ENCODE data around the gene TENM3.

The TENM3 gene

GRCh38 chr4:182827166-182827565 lies 584.0 kb downstream of the TENM3 start:
- H3K36me3 Mint-ChIP-seq (ENCODE audit: low read depth): no peaks in the 10 kb centered on the region
- H3K4me1 Mint-ChIP-seq (ENCODE audit: low read depth): peaks cover 18% of the 10 kb centered on the region
- H3K9me3 Mint-ChIP-seq: no peaks in the 10 kb centered on the region
- H3K27ac Mint-ChIP-seq: no peak overlapping the region
- peaks cover 11% of the 10 kb centered on the region for H3K27me3 Mint-ChIP-seq (ENCODE audit: low read depth)
- H3K4me3 Mint-ChIP-seq: no peak overlapping the region
- DNase-seq (ENCODE audit: low spot score): no peak

DNA sequence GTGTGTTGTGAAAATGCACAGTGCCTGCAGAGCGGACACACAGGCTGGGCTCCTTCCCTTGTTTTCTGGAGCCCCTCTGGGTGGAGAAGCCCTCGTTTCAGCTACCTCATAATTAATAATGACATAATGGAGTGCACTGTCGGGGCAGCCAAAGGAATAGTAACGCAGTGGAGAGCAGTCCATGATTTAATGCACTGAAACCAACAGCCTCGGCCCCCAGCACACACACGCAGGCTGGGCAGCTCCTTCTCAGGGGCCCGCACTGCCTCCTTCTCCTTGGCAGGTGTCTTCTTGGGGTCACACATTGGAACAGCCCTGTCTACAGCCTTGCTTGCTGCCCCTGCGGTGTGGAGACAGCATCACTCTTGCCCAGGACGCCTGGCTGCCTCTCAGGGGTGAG lies 584.8 kb downstream of the TENM3 start:
- no peak for DNase-seq (ENCODE audit: low spot score)
- no peak overlapping the region for H3K4me3 Mint-ChIP-seq

DNA sequence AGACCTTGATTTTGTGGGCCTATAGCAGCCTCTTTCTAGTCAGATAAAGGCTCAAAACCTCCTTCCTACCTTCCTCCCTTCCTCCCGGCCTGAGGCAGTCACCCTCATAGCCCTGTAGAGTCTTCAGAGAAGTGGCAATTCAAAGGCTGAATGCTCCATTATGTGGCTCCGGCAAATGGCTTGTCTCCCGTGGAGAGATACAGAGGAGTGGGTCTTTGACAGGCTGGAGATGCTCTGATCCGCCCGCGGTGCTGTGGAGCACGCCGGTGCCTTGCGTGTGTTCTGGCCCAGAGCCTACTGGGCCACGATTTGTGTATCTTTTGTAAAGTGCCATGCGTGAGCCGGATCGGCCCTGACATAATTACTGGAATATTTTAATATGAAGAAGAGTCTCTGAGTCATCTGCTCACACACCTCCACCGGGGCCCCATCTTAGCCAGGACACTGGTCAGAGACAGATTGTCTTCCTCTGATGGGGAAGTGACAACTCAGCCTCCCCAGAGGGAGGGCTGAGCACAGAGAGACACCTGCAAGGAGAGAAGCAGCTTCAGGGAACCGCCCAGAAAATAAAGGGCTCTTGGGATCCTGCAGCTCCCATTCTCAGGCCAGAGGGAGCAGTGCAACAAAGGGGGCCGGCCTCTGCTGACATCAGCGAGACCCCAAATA lies 585.3 kb downstream of the TENM3 start:
- no peak for DNase-seq (ENCODE audit: low spot score)
- no peaks in the 10 kb centered on the region for H3K36me3 Mint-ChIP-seq (ENCODE audit: low read depth)
- no peak overlapping the region for H3K4me3 Mint-ChIP-seq
- peaks cover 18% of the 10 kb centered on the region for H3K4me1 Mint-ChIP-seq (ENCODE audit: low read depth)
- H3K9me3 Mint-ChIP-seq: no peaks in the 10 kb centered on the region
- H3K27ac Mint-ChIP-seq: no peak overlapping the region
- H3K27me3 Mint-ChIP-seq (ENCODE audit: low read depth): peaks cover 15% of the 10 kb centered on the region

More for the DNA sequence above, 584.8 kb downstream of the TENM3 start:
- H3K9me3 Mint-ChIP-seq: no peaks in the 10 kb centered on the region
- H3K27me3 Mint-ChIP-seq (ENCODE audit: low read depth): peaks cover 15% of the 10 kb centered on the region
- H3K36me3 Mint-ChIP-seq (ENCODE audit: low read depth): no peaks in the 10 kb centered on the region
- peaks cover 21% of the 10 kb centered on the region for H3K4me1 Mint-ChIP-seq (ENCODE audit: low read depth)
- H3K27ac Mint-ChIP-seq: no peak overlapping the region

GRCh38 chr4:182829196-182829595 lies 586.0 kb downstream of the TENM3 start:
- Mint-ChIP-seq H3K36me3 (ENCODE audit: low read depth) (no peaks in the 10 kb centered on the region), H3K27me3 (ENCODE audit: low read depth) (peaks cover 15% of the 10 kb centered on the region), H3K4me1 (ENCODE audit: low read depth) (peaks cover 12% of the 10 kb centered on the region), H3K4me3 (no peak overlapping the region), H3K27ac (no peak overlapping the region), H3K9me3 (no peaks in the 10 kb centered on the region)
- no peak for DNase-seq (ENCODE audit: low spot score)

GRCh38 chr4:182831376-182831775 lies 588.2 kb downstream of the TENM3 start:
- peaks cover 9% of the 10 kb centered on the region for H3K4me1 Mint-ChIP-seq (ENCODE audit: low read depth)
- H3K27me3 Mint-ChIP-seq (ENCODE audit: low read depth): peaks cover 18% of the 10 kb centered on the region
- no peaks in the 10 kb centered on the region for H3K36me3 Mint-ChIP-seq (ENCODE audit: low read depth)

DNA sequence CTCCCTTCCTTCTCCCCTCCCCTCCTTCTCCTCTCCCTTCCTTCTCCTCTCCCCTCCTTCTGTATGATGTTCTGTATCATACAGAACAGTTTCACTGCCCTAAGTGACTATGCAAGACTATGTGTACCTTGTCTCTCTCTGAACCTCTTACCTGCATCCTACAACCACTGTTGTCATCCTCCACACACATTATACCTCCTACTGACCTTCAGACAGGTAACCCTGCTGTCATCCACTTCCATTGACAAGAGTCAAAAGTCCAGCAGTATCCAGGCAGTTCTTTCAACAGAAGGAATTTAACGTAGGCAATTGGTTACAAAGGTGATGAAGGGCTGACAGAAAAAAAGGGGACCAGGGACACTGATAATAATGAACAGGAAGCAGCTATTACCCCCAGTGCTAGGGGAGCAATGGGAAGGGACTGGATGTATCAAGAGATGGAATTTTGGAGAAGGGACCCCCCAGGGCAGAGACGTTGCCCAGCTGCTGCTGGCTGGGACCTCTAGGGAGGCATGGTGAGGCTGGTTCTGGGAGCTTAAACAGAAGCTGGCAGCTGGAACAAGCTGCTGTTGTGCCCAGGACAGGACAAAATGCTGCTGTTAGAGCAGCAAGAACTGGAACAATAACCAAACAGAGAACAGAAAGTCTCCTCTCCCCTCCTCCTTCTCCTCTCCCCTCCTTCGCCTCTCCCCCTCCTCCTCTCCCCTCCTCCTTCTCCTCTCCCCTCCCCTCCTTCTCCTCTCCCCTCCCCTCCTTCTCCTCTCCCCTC lies 589.3 kb downstream of the TENM3 start:
- no peaks in the 10 kb centered on the region for H3K36me3 Mint-ChIP-seq (ENCODE audit: low read depth)
- peaks cover 2% of the 10 kb centered on the region for H3K4me1 Mint-ChIP-seq (ENCODE audit: low read depth)
- DNase-seq (ENCODE audit: low spot score): no peak
- peaks cover 18% of the 10 kb centered on the region for H3K27me3 Mint-ChIP-seq (ENCODE audit: low read depth)
- H3K9me3 Mint-ChIP-seq: no peaks in the 10 kb centered on the region
- H3K27ac Mint-ChIP-seq: peak overlapping the region; percentile 10
- no peak overlapping the region for H3K4me3 Mint-ChIP-seq

More at GRCh38 chr4:182831376-182831775, 588.2 kb downstream of the TENM3 start:
- H3K9me3 Mint-ChIP-seq: no peaks in the 10 kb centered on the region
- no peak overlapping the region for H3K4me3 Mint-ChIP-seq
- no peak for DNase-seq (ENCODE audit: low spot score)
- no peak overlapping the region for H3K27ac Mint-ChIP-seq

DNA sequence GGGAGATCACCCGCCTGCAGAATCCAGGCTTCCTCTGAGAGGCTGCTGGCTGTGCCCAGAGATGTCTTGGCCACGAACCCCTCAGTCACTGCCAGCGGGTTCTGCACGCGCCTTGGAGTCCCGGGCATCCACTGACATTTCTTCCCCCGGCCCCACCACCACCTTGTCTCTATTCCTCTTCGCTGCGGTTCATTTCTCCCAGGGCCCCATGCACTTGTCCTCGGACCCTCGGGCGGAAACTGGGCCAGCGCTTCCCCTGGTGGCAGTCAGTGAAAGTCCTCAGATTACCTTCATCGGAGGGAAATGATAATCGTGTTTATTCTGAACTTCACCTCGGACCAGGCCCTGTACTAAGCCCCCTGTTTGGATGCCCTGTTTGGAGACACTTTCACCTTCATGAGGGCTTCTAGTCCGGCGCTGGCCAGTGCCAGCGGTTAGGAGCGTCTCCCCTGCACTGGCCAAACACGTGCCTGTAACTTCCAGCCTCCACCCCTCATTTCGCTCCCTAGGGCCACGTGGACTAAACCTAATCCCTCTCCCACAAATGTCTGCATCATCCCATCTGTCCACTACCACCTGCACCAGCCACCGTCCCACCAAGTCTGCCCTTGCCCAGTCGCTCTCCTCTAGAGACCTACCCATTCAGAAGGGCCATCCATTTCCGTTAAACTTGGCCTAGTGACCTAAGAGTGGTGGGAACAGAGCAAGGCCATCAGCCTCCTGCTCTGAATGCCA lies 592.0 kb downstream of the TENM3 start:
- H3K27ac Mint-ChIP-seq: no peak overlapping the region
- H3K4me3 Mint-ChIP-seq: no peak overlapping the region
- no peaks in the 10 kb centered on the region for H3K9me3 Mint-ChIP-seq
- H3K4me1 Mint-ChIP-seq (ENCODE audit: low read depth): peaks cover 2% of the 10 kb centered on the region
- H3K36me3 Mint-ChIP-seq (ENCODE audit: low read depth): no peaks in the 10 kb centered on the region
- DNase-seq (ENCODE audit: low spot score): no peak
- peaks cover 16% of the 10 kb centered on the region for H3K27me3 Mint-ChIP-seq (ENCODE audit: low read depth)

DNA sequence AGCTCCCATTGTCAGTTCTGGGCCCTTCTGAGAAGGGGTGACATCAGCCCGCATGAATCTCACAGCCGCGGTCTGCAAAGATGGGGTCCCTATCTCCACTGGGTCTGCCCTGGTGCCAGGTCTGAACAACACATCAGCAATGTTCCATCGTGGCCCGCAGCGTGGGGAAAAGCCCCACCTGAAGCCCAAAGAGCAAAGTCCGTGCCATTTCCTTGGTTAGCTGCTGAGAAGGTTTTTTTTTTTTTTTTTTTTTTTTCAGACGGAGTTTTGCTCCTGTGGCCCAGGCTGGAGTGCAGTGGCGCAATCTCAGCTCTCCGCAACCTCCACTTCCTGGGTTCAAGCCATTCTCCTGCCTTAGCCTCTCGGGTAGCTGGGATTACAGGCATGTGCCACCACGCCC lies 594.6 kb downstream of the TENM3 start:
- no peak for DNase-seq (ENCODE audit: low spot score)
- Mint-ChIP-seq H3K9me3 (no peaks in the 10 kb centered on the region), H3K27ac (no peak overlapping the region), H3K27me3 (ENCODE audit: low read depth) (peaks cover 3% of the 10 kb centered on the region), H3K4me3 (no peak overlapping the region), H3K4me1 (ENCODE audit: low read depth) (no peaks in the 10 kb centered on the region), H3K36me3 (ENCODE audit: low read depth) (no peaks in the 10 kb centered on the region)

- no peaks in the 10 kb centered on the region for H3K4me1 Mint-ChIP-seq (ENCODE audit: low read depth)
- no peak for DNase-seq (ENCODE audit: low spot score)
- no peaks in the 10 kb centered on the region for H3K36me3 Mint-ChIP-seq (ENCODE audit: low read depth)
- H3K27me3 Mint-ChIP-seq (ENCODE audit: low read depth): peaks cover 3% of the 10 kb centered on the region
- no peak overlapping the region for H3K27ac Mint-ChIP-seq
- no peak overlapping the region for H3K4me3 Mint-ChIP-seq
- no peaks in the 10 kb centered on the region for H3K9me3 Mint-ChIP-seq
Observed at GRCh38 chr4:182838535-182838934, 595.3 kb downstream of the TENM3 start.

- no peak for DNase-seq (ENCODE audit: low spot score)
- no peaks in the 10 kb centered on the region for H3K4me1 Mint-ChIP-seq (ENCODE audit: low read depth)
- H3K9me3 Mint-ChIP-seq: no peaks in the 10 kb centered on the region
- H3K27me3 Mint-ChIP-seq (ENCODE audit: low read depth): peaks cover 3% of the 10 kb centered on the region
- H3K36me3 Mint-ChIP-seq (ENCODE audit: low read depth): no peaks in the 10 kb centered on the region
- H3K27ac Mint-ChIP-seq: no peak overlapping the region
- H3K4me3 Mint-ChIP-seq: no peak overlapping the region
Observed at GRCh38 chr4:182839256-182839655, 596.1 kb downstream of the TENM3 start.

DNA sequence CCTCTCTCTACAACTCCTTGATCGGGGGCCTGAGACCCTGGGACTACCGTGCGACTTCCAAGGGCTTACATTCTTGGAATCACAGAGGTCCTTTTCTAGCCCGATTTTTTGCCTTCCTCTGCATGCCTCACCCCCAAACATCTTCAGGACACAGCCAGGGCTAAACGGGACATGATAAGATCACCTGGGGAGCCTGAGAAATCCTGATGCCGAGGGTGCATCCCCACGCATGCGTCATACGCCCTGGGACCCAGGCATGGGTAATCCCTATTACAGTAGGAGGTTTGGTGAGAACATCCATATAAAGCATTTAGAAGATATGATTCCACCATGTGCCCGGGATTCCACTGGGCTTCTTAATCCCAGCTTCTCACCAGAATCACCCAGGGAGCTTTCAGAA lies 596.9 kb downstream of the TENM3 start:
- Mint-ChIP-seq H3K9me3 (no peaks in the 10 kb centered on the region), H3K27ac (no peak overlapping the region), H3K4me3 (no peak overlapping the region), H3K27me3 (ENCODE audit: low read depth) (peaks cover 3% of the 10 kb centered on the region), H3K4me1 (ENCODE audit: low read depth) (no peaks in the 10 kb centered on the region), H3K36me3 (ENCODE audit: low read depth) (no peaks in the 10 kb centered on the region)
- no peak for DNase-seq (ENCODE audit: low spot score)

DNA sequence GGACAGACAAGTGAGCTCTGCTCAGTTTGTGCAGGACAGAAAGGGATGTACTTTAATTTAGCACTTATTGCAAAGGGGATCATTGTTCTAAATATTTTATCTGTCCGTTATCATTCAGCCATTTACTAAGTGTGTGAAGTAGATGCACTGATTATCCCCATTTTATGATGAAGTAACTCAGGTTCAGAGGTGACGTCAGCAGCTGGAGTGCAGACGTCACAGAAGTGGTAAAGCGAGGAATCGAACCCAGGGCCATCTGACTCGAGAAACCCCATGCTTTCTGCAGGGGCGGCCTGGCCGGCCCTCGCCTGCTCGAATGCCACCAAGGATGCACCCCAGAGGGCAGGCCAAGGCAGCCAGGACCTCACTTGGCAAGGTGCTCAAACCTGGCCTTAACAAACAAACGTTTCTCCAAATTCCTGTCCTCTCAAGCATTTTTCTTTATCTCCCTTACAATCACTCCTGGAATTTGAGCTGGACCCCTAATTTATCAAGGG lies 599.0 kb downstream of the TENM3 start:
- Mint-ChIP-seq H3K27ac (no peak overlapping the region), H3K27me3 (ENCODE audit: low read depth) (no peaks in the 10 kb centered on the region), H3K4me3 (no peak overlapping the region), H3K36me3 (ENCODE audit: low read depth) (no peaks in the 10 kb centered on the region), H3K4me1 (ENCODE audit: low read depth) (no peaks in the 10 kb centered on the region), H3K9me3 (no peaks in the 10 kb centered on the region)
- DNase-seq (ENCODE audit: low spot score): no peak

DNA sequence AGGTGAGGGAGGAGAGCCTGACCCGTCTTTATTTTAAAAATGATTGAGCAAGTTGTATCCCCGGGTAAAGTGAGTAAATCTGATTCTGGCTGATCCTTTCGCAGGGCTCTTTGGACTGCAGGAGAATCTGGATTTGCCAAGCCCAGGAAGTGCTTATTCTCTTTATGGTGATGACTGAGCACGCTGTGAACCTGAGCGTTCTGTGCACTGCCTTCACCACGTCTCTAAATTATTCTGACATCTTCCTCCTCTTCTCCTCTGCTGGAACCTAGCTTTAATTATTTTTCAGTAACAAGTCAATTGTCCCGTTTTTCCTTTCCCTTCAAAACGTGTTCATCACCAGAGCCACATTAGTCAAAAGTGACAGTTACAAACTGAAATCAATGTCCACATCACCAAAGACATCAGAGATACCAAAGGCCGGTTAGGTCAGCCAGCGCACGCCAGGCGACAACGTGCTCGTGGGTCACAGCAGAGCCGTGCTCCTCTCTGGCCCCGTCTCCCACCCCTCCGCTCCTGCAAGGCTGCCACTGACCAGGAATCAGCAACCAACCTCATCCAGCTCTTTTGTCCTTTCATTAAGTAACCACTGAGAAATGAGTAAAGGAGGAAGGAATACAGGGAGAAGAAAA lies 599.7 kb downstream of the TENM3 start:
- no peak overlapping the region for H3K27ac Mint-ChIP-seq
- H3K4me1 Mint-ChIP-seq (ENCODE audit: low read depth): no peaks in the 10 kb centered on the region
- no peak overlapping the region for H3K4me3 Mint-ChIP-seq
- H3K27me3 Mint-ChIP-seq (ENCODE audit: low read depth): no peaks in the 10 kb centered on the region
- H3K9me3 Mint-ChIP-seq: no peaks in the 10 kb centered on the region
- DNase-seq (ENCODE audit: low spot score): no peak
- no peaks in the 10 kb centered on the region for H3K36me3 Mint-ChIP-seq (ENCODE audit: low read depth)
